B cell (primary cell): ENCODE results near the gene PLEKHG4B.

Source experiments
- CTCF ChIP-seq: fragments of 200-600 bp; IDR thresholded peaks from one replicate; pipeline ENCODE4 v1.8.0; 2022; ENCODE audit warnings: antibody characterized with exemption, mild to moderate bottlenecking
- EZH2 ChIP-seq: IDR thresholded peaks from 2 replicates; pipeline ENCODE4 v1.6.1; 2012; ENCODE audit warnings: borderline replicate concordance, low read depth, mild to moderate bottlenecking, moderate library complexity, low read length; ENCODE audit not compliant: insufficient read depth, poor library complexity, severe bottlenecking

- TF ChIP-seq CTCF (no peak), EZH2 (no peak)
Measured at GRCh38 chr5:141761-142160, 49.8 kb downstream of the PLEKHG4B start.
